GM19025 (cell line): Measurements from ENCODE around the gene ANP32B.
A peak's percentile ranks its signal among the peaks of the same experiment; 100 is the strongest.

Experiments used
- ATAC-seq: cut with Tn5 transposase; IDR thresholded peaks from one replicate; pipeline ENCODE4 v1.9.1; 2021; ENCODE audit warnings: mild to moderate bottlenecking, low read depth, moderate library complexity; ENCODE audit not compliant: unreplicated experiment

Gene ANP32B

GRCh38 chr9:98020476-98021145, 37.5 kb downstream of the ANP32B start:
- no peak for ATAC-seq

DNA sequence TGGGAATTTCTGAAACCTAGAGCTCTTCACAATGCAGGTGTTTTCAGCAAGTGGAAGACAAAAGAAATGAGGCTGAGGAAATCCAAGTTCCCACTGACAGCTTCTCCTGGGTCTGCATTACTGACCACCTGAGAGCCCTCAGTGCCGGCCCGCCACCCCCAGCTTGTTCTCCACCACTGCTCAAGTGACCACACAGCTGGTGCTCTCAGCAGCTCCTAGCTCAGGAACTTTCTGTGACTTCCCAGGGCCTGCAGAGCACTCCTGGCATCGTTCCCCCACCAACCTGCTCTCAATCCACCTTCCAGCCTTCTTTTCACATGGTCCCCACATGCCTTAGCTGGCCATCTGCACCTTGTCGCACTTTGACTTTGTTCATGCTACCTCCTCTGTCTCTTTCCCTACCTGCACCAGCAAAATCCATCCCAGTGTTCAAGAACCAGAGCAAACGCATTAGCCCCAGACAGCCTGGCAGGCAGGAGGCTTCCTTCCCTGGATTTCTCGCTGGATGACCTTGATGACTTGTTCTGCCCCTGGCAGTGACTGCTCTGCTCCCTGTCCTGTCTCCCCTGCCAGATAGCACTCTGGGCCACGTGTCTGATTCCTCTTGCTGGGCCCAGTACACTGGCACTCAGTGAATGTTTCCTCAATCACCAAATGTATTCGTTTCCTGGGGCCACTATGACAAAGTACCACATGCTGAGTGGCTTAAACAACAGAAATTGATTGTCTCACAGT, 38.3 kb downstream of the ANP32B start:
- ATAC-seq, result no peak

DNA sequence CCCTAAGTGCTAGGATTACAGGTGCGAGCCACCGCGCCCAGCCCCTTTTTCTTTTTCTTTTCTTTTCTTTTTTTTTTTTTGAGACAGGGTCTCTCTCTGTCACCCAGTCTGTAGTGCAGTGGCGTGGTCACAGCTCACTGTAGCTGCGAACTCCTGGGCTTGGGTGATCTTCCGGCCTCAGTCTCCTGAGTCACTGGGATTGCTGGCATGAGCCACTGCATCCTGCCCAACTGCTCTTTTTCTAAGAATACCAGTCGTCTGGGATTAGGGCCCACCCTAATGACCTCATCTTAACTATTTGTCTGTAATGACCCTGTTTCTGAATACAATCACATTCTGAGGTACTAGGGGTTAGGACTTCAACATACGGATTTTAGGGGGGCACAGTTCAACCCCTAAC, 39.3 kb downstream of the ANP32B start:
- no peak for ATAC-seq

DNA sequence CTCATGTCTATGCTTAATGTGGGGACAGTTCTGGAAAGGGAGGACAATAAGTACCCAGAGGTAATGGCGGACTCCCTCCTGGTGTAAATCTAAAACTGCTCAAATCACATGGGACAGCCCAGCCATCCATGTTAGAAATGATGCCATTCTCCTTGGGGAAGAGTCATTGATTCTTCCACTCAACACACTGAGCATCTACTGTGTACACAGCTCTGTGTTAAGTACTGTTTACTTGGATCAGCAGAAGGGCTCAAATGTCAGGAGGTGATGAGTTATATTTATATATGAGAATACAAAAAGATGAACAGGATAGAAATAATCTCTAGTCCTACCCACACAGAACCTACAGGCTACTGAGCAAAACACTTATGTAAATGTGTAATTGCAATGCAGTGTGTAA, 41.6 kb downstream of the ANP32B start:
- ATAC-seq, result no peak

DNA sequence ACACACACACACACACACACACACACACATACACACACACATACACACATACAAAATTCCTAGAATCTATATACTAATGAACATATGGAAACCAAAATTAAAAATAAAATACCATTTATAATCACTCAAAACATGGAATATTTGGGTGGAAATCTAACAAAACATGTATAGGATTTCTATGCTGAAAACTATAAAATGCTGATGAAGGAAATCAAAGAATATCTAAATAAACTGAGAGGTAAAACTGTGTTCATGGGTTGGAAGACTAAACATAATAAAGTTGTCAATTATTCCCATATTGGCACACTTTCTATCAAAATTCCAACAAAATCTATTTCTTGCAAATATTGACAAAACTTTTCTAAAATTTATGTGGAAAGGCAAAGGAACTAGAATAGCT, 48.0 kb downstream of the ANP32B start:
- ATAC-seq, result no peak

- no peak for ATAC-seq
Measured at GRCh38 chr9:98031935-98032334, 48.8 kb downstream of the ANP32B start.

DNA sequence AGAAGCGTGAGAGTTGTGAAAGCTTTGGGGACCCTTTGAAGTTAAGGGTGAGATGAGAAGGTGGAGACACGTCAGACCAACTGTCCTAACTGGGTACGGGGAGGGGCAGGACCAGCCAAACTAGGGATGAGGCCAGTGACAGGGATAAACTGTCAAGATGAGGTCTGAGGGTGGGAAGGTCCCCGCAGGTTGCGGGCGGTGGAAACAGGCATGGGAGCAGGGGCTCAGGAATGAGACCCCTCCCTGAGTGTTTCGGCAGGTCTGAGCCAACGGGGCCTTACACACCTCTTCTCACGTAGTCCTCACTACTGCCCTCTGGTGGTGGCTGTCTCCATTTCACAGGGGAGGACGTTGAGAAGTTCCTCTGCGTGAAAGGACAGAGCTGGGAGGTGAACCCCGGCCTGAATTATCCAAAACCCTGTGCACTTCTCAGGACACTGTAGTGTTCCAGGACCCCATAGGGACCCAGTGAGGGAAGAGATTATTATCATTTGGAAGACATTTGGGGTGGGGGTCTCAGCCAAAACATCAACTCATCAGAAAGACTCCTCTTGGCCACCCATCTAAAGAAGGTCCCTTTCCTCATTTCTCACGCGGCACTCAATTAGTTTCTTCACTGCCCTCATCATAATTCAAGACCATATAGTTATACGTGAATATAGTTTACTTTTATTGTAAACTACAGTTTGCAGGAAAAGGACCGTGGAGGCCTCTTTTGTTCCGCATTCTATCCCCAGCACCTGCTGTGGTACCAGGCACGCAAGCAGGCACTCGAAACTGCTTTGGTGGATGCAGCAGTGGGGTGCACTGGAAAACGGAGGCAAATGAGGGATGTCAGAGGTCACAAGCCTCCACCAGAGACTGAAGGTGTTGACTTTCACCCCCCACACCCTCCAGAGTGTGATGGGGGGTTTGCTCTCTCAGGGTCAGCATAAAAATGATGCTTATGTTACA, 51.7 kb downstream of the ANP32B start:
- peak; percentile 63 for ATAC-seq

GRCh38 chr9:98037357-98037756, 54.2 kb downstream of the ANP32B start:
- ATAC-seq, result no peak

DNA sequence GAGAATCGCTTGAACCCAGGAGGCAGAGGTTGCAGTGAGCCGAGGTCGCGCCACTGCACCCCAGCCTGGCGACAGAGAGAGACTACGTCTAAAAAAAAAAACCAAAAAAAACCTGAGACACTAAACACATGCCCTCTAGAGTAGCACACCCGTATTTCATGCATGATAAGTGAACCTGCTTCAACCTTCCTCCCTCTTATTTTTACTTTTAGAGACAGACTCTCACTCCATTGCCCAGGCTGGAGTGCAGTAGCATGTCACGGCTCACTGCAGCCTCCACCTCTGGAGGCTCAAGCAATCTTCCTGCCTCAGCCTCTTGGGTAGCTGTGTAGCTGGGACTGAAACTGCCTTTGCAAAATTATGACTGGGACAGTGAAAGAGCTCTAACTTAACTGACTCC, 55.8 kb downstream of the ANP32B start:
- no peak for ATAC-seq

DNA sequence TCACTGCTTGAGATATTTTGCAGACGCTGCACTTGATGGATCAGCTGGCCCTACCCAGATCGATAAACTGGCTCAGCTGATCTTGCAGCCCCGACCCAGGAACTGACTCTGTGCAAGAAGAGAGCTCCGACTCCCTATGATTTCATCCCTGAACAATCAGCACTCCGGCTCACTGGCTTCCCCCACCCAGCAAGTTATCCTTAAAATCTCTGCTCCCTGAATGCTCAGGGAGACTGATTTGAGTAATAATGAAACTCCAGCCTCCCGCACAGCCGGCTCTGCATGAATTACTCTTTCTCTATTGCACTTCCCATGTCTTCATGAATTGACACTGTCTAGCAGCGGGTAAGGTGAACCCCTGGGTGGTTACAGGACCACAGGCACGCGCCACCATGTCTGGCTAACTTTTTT, 56.5 kb downstream of the ANP32B start:
- ATAC-seq, result no peak

DNA sequence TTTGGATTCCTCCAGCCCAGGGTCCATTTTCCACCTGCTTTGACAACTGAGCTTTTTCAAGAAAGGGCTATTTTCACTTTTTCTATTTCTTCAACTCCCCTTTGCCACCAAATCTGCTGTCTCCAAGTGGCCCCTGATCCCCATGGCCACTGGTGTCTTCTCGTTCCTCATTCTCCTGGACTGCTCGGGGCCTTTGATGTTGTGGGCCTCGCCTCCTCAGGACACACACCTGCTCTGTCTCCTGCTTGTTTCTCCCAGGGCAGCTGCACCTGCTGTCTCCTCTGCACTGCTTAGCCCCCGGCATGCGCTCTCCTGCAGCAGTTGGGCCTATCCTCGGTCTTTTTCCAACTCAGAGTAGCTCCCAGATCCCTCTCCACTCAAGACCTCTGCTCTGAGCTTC, 57.1 kb downstream of the ANP32B start:
- no peak for ATAC-seq

DNA sequence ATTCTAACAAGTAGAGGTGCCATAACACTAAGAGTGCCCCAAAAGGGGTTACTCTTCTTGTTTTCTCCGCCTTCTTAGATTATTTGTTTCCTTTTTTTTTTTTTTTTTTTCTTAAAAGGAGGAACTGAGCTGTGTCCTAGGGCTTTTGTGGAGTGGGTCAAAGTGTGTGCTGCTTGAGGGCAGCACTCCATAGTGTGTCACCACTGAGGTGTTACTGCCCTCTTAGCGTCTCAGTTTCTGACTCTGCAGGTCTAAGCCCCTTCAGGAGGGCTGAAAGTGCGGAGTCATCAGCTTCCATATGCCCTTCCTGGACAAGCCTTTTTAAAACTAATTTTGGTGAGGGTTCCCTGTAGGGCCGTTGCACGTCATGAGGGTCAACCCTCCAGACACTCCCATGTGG, 60.8 kb downstream of the ANP32B start:
- no peak for ATAC-seq

GRCh38 chr9:98045234-98046179, 62.4 kb downstream of the ANP32B start:
- ATAC-seq, result no peak

- no peak for ATAC-seq
Measured at GRCh38 chr9:98046180-98046543, 63.0 kb downstream of the ANP32B start.

GRCh38 chr9:98047002-98047401, 63.9 kb downstream of the ANP32B start:
- no peak for ATAC-seq

- ATAC-seq, result no peak
Measured at GRCh38 chr9:98049288-98050072, 66.3 kb downstream of the ANP32B start.

- no peak for ATAC-seq
Measured at GRCh38 chr9:98050351-98050750, 67.2 kb downstream of the ANP32B start.

DNA sequence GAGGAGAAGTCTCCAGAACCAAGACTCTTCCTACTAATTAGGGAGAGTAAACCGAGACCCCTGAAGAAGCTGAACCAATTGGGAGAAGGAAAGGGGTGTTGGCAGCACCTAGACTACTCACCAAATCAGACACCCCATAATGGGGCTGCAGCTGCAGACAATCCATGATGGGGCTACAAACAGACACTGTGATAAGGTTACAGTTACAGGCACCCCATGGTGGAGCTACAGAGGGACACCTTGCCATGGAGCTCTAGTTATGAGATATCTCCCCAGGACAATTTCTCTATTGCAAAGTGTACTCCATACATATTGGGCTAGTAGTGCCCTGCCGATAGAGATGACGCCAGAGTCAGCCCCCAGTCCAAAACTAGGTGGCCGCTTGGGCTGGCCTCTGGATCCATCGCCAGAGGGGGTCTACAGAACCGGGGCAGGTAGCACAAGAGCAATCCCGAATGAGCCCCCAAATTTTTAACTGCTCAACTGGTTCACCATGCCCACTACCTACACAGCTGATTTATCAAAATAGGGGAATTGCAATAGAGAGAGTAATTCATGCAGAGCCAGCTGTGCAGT, 71.3 kb downstream of the ANP32B start:
- no peak for ATAC-seq
